ENCODE measurements around the gene TMEM184A.

TMEM184A gene

GRCh38 chr7:1554333-1555045 lies 1.5 kb downstream of the TMEM184A start:
- no peak overlapping the region for H3K9ac ChIP-seq (ENCODE audit: low read depth, low read length, poor library complexity)
- WGBS, 2 donors (ENCODE audit: extremely low coverage in 2 of 2, insufficient read length in 2 of 2, insufficient replicate concordance in 1 of 2), result no CpG with 5 or more reads among the region's 20 CpGs
- H3K27ac ChIP-seq (replicated peaks; ENCODE audit: low read length), result no peak overlapping the region
- peak overlapping the region; percentile 94 for H3K18ac ChIP-seq (ENCODE audit: low read length)
- H2BK5ac ChIP-seq (ENCODE audit: low read length), result peak overlapping the region; percentile 53
- DNase-seq (ENCODE audit: low spot score), result no peak
- no peak overlapping the region for H3K4me2 ChIP-seq (ENCODE audit: insufficient read depth, low read length, poor library complexity, severe bottlenecking)
- H4K91ac ChIP-seq (ENCODE audit: low read depth, low read length, poor library complexity), result peak overlapping the region; percentile 79
- H3K79me1 ChIP-seq (ENCODE audit: low read depth, low read length), result peaks cover 2% of the 10 kb centered on the region
- H3K9me3 ChIP-seq (replicated peaks in 1 of 2; ENCODE audit: control insufficient read depth in 2 of 2, insufficient read depth in 1 of 2, low read depth in 1 of 2, low read length in 2 of 2), result no peaks in the 10 kb centered on the region
- peak overlapping the region; percentile 91 for H3K23ac ChIP-seq (ENCODE audit: low read depth, low read length, poor library complexity)
- peak overlapping the region; percentile 85 for H2BK15ac ChIP-seq (ENCODE audit: low read length)
- no peaks in the 10 kb centered on the region for H3K27me3 ChIP-seq (ENCODE audit: control insufficient read depth in 3 of 3, insufficient read depth in 3 of 3, low read depth in 1 of 3, low read length in 3 of 3)
- H2AK5ac ChIP-seq (ENCODE audit: low read depth, low read length), result peak overlapping the region; percentile 97
- no peak overlapping the region for H2AFZ ChIP-seq (ENCODE audit: low read length)
- H3K4ac ChIP-seq (ENCODE audit: low read length), result no peak overlapping the region
- no peaks in the 10 kb centered on the region for H3K36me3 ChIP-seq (replicated peaks in 1 of 2; ENCODE audit: control insufficient read depth in 2 of 2, insufficient read depth in 2 of 2, low read length in 2 of 2)
- peak overlapping the region; percentile 38 for H3K14ac ChIP-seq (ENCODE audit: low read length)
- H2BK12ac ChIP-seq (ENCODE audit: low read length), result peak overlapping the region; percentile 94
- H3K4me1 ChIP-seq (ENCODE audit: control insufficient read depth in 2 of 2, insufficient read depth in 1 of 2, low read depth in 1 of 2, low read length in 2 of 2), result peaks cover 7 to 10% of the 10 kb centered on the region in 2 donors
- H3K4me3 ChIP-seq (ENCODE audit: low read length in 2 of 2), result no peak overlapping the region
- no peak overlapping the region for H4K8ac ChIP-seq (ENCODE audit: low read depth, low read length)
- H2BK120ac ChIP-seq (ENCODE audit: low read depth, low read length), result no peak overlapping the region

- H3K23ac ChIP-seq (ENCODE audit: low read depth, low read length, poor library complexity), result no peak overlapping the region
- H3K27ac ChIP-seq (replicated peaks; ENCODE audit: low read length), result no peak overlapping the region
- peak overlapping the region; percentile 99 for H2BK15ac ChIP-seq (ENCODE audit: low read length)
Measured at GRCh38 chr7:1553512-1554210, 2.3 kb downstream of the TMEM184A start.

DNA sequence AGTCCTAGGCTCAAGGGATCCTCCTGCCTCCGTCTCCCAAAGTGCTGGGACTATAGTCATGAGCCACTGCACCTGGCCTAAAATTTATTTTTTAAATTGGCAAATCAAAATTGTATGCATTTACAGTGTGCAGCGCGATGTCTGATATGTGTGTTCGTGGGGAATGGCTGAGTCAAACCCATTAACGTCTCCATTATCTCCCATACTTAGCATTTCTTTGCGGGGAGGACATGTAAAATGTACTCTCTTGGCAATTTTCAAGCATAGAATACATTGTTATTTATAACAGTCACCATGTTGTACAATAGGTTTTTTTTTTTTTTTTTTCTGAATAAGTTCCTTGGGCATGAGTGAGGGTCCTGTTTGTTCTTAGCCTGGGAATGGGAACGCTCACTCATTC lies 3.8 kb downstream of the TMEM184A start:
- no CpG with 5 or more reads among the region's 7 CpGs for WGBS, 2 donors (ENCODE audit: extremely low coverage in 2 of 2, insufficient read length in 2 of 2, insufficient replicate concordance in 1 of 2)
- Histone ChIP-seq H3K4me2 (ENCODE audit: insufficient read depth, low read length, poor library complexity, severe bottlenecking) (no peak overlapping the region), H2BK12ac (ENCODE audit: low read length) (no peak overlapping the region), H4K8ac (ENCODE audit: low read depth, low read length) (no peak overlapping the region), H4K91ac (ENCODE audit: low read depth, low read length, poor library complexity) (no peak overlapping the region), H2BK120ac (ENCODE audit: low read depth, low read length) (no peak overlapping the region), H3K27ac (replicated peaks; ENCODE audit: low read length) (no peak overlapping the region), H3K9me3 (replicated peaks in 1 of 2; ENCODE audit: control insufficient read depth in 2 of 2, insufficient read depth in 1 of 2, low read depth in 1 of 2, low read length in 2 of 2) (peaks cover 0 to 3% of the 10 kb centered on the region in 2 donors), H3K18ac (ENCODE audit: low read length) (no peak overlapping the region), H2BK5ac (ENCODE audit: low read length) (no peak overlapping the region), H3K4me1 (ENCODE audit: control insufficient read depth in 2 of 2, insufficient read depth in 1 of 2, low read depth in 1 of 2, low read length in 2 of 2) (peaks cover 7 to 10% of the 10 kb centered on the region in 2 donors), H2AK5ac (ENCODE audit: low read depth, low read length) (no peak overlapping the region), H2AFZ (ENCODE audit: low read length) (no peak overlapping the region), H3K36me3 (replicated peaks in 1 of 2; ENCODE audit: control insufficient read depth in 2 of 2, insufficient read depth in 2 of 2, low read length in 2 of 2) (no peaks in the 10 kb centered on the region), H3K14ac (ENCODE audit: low read length) (no peak overlapping the region), H3K9ac (ENCODE audit: low read depth, low read length, poor library complexity) (no peak overlapping the region), H2BK15ac (ENCODE audit: low read length) (no peak overlapping the region), H3K4me3 (ENCODE audit: low read length in 2 of 2) (no peak overlapping the region), H3K27me3 (ENCODE audit: control insufficient read depth in 3 of 3, insufficient read depth in 3 of 3, low read depth in 1 of 3, low read length in 3 of 3) (peaks cover 0 to 6% (median 3%) of the 10 kb centered on the region in 3 experiments), H3K4ac (ENCODE audit: low read length) (no peak overlapping the region), H3K79me1 (ENCODE audit: low read depth, low read length) (peaks cover 2% of the 10 kb centered on the region), H3K23ac (ENCODE audit: low read depth, low read length, poor library complexity) (no peak overlapping the region)
- DNase-seq (ENCODE audit: low spot score), result no peak

More at GRCh38 chr7:1553512-1554210, 2.3 kb downstream of the TMEM184A start:
- Histone ChIP-seq H3K9me3 (replicated peaks in 1 of 2; ENCODE audit: control insufficient read depth in 2 of 2, insufficient read depth in 1 of 2, low read depth in 1 of 2, low read length in 2 of 2) (peaks cover 0 to 3% of the 10 kb centered on the region in 2 donors), H2BK12ac (ENCODE audit: low read length) (peak overlapping the region; percentile 84), H3K27me3 (ENCODE audit: control insufficient read depth in 3 of 3, insufficient read depth in 3 of 3, low read depth in 1 of 3, low read length in 3 of 3) (peaks cover 0 to 3% (median 3%) of the 10 kb centered on the region in 3 experiments), H3K36me3 (replicated peaks in 1 of 2; ENCODE audit: control insufficient read depth in 2 of 2, insufficient read depth in 2 of 2, low read length in 2 of 2) (no peaks in the 10 kb centered on the region), H3K9ac (ENCODE audit: low read depth, low read length, poor library complexity) (no peak overlapping the region), H3K4ac (ENCODE audit: low read length) (no peak overlapping the region), H3K4me1 (ENCODE audit: control insufficient read depth in 2 of 2, insufficient read depth in 1 of 2, low read depth in 1 of 2, low read length in 2 of 2) (peaks cover 7 to 10% of the 10 kb centered on the region in 2 donors), H4K91ac (ENCODE audit: low read depth, low read length, poor library complexity) (no peak overlapping the region), H2AFZ (ENCODE audit: low read length) (no peak overlapping the region), H3K4me3 (ENCODE audit: low read length in 2 of 2) (no peak overlapping the region), H2AK5ac (ENCODE audit: low read depth, low read length) (peak overlapping the region; percentile 97), H3K14ac (ENCODE audit: low read length) (peak overlapping the region; percentile 47), H2BK120ac (ENCODE audit: low read depth, low read length) (peak overlapping the region; percentile 72), H3K18ac (ENCODE audit: low read length) (peak overlapping the region; percentile 71), H3K4me2 (ENCODE audit: insufficient read depth, low read length, poor library complexity, severe bottlenecking) (no peak overlapping the region), H4K8ac (ENCODE audit: low read depth, low read length) (peak overlapping the region; percentile 65), H3K79me1 (ENCODE audit: low read depth, low read length) (peaks cover 2% of the 10 kb centered on the region), H2BK5ac (ENCODE audit: low read length) (peak overlapping the region; percentile 53)
- no CpG with 5 or more reads among the region's 28 CpGs for WGBS, 2 donors (ENCODE audit: extremely low coverage in 2 of 2, insufficient read length in 2 of 2, insufficient replicate concordance in 1 of 2)
- DNase-seq (ENCODE audit: low spot score), result no peak

GRCh38 chr7:1550846-1551155 lies 5.2 kb downstream of the TMEM184A start:
- Histone ChIP-seq H3K4ac (ENCODE audit: low read length) (no peak overlapping the region), H2AK5ac (ENCODE audit: low read depth, low read length) (peak overlapping the region; percentile 81), H3K4me2 (ENCODE audit: insufficient read depth, low read length, poor library complexity, severe bottlenecking) (no peak overlapping the region), H4K8ac (ENCODE audit: low read depth, low read length) (peak overlapping the region; percentile 65), H3K9me3 (replicated peaks in 1 of 2; ENCODE audit: control insufficient read depth in 2 of 2, insufficient read depth in 1 of 2, low read depth in 1 of 2, low read length in 2 of 2) (peaks cover 0 to 3% of the 10 kb centered on the region in 2 donors), H3K27ac (replicated peaks; ENCODE audit: low read length) (no peak overlapping the region), H2BK120ac (ENCODE audit: low read depth, low read length) (no peak overlapping the region), H3K23ac (ENCODE audit: low read depth, low read length, poor library complexity) (peak overlapping the region; percentile 80), H2BK5ac (ENCODE audit: low read length) (no peak overlapping the region), H4K91ac (ENCODE audit: low read depth, low read length, poor library complexity) (no peak overlapping the region), H3K27me3 (ENCODE audit: control insufficient read depth in 3 of 3, insufficient read depth in 3 of 3, low read depth in 1 of 3, low read length in 3 of 3) (peaks cover 0 to 6% (median 3%) of the 10 kb centered on the region in 3 experiments), H3K4me1 (ENCODE audit: control insufficient read depth in 2 of 2, insufficient read depth in 1 of 2, low read depth in 1 of 2, low read length in 2 of 2) (peaks cover 5 to 9% of the 10 kb centered on the region in 2 donors), H2AFZ (ENCODE audit: low read length) (no peak overlapping the region), H2BK12ac (ENCODE audit: low read length) (no peak overlapping the region), H3K9ac (ENCODE audit: low read depth, low read length, poor library complexity) (peak overlapping the region; percentile 30), H3K4me3 (ENCODE audit: low read length in 2 of 2) (no peak overlapping the region), H3K79me1 (ENCODE audit: low read depth, low read length) (peaks cover 2% of the 10 kb centered on the region), H3K36me3 (replicated peaks in 1 of 2; ENCODE audit: control insufficient read depth in 2 of 2, insufficient read depth in 2 of 2, low read length in 2 of 2) (no peaks in the 10 kb centered on the region), H2BK15ac (ENCODE audit: low read length) (peak overlapping the region; percentile 94), H3K14ac (ENCODE audit: low read length) (no peak overlapping the region), H3K18ac (ENCODE audit: low read length) (peak overlapping the region; percentile 57)
- WGBS, 2 donors (ENCODE audit: extremely low coverage in 2 of 2, insufficient read length in 2 of 2, insufficient replicate concordance in 1 of 2), result no CpG with 5 or more reads among the region's 17 CpGs
- DNase-seq (ENCODE audit: low spot score), result no peak

Data from neuronal stem cell (in vitro differentiated cells).